Fibroblast of pulmonary artery (primary cell): Measurements from ENCODE around the gene GNG12.
A peak's percentile ranks its signal among the peaks of the same experiment; 100 is the strongest.

Experiments
- DNase-seq: peaks from one replicate; pipeline ENCODE4 v3.0.0-alpha.2; 2010; ENCODE audit warnings: low read depth
- H3K4me3 ChIP-seq: replicated peaks from 2 replicates; pipeline ENCODE4 v1.5.1; 2011; ENCODE audit warnings: low read depth, mild to moderate bottlenecking, control low read depth, low read length, moderate library complexity
- TF ChIP-seq, protein P1 (sequence below): IDR thresholded peaks from 2 replicates; pipeline ENCODE4 v1.5.1; 2011; ENCODE audit warnings: mild to moderate bottlenecking, control low read depth, low read length, inconsistent platforms; ENCODE audit errors: missing control alignments

The GNG12 gene

GRCh38 chr1:67801903-67802302 is 31.4 kb downstream of the GNG12 start:
- no peak overlapping the region for H3K4me3 ChIP-seq
- no peak for DNase-seq
- TF ChIP-seq, protein P1, sequence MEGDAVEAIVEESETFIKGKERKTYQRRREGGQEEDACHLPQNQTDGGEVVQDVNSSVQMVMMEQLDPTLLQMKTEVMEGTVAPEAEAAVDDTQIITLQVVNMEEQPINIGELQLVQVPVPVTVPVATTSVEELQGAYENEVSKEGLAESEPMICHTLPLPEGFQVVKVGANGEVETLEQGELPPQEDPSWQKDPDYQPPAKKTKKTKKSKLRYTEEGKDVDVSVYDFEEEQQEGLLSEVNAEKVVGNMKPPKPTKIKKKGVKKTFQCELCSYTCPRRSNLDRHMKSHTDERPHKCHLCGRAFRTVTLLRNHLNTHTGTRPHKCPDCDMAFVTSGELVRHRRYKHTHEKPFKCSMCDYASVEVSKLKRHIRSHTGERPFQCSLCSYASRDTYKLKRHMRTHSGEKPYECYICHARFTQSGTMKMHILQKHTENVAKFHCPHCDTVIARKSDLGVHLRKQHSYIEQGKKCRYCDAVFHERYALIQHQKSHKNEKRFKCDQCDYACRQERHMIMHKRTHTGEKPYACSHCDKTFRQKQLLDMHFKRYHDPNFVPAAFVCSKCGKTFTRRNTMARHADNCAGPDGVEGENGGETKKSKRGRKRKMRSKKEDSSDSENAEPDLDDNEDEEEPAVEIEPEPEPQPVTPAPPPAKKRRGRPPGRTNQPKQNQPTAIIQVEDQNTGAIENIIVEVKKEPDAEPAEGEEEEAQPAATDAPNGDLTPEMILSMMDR = no peak

DNA sequence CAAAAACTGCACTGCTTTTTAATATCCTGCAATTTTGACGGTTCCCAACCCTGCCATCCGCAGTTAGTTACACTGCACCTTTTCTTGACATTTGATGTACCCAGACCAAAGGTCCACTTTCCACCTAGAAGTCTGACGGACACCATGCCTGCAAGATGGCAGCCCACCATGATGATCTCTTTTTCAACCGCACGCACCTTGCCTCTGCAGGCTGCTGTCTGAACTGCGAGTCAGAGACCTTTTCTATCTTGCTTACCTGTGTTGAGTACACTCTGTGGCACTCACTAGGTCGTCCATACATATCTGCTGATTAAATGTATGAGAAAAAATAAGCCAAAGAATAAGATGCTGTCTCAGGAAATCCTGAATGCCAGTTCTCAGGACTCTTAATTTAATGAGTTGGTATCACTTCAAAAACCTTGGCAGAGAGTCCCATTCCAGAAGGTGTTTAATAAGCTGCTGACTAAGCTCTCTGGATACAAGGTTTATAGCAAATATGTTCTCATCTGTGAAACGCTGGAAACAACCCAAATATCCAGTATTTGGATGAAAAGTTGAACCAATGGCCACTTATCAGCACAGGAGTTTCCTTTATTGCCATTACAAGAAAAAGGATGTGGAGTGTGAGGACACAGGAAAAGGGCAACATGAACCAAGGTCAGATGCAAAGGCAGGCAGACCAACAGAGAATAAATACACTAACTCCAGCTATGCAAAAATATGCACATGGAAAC is 37.9 kb downstream of the GNG12 start:
- TF ChIP-seq, protein P1 = no peak
- DNase-seq = no peak
- no peak overlapping the region for H3K4me3 ChIP-seq

DNA sequence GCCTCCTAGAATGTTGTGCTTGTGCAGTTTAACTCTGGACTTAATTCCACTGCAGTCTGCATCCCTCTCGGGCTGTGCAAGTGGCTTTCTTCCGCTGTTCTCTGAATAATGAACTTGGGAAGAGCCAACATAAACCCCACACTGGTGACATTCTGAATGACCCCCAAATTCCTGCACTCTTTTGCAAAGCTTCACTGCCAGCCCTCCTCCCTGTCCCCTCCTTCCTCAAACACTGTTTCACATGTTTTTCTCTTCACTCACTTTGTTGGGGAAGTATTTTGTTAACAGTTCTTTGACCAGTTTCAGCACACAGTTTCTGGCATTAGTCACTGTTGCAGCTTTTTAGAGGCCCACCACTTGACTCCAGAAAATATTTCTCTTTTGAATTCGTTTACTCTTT is 39.7 kb downstream of the GNG12 start:
- DNase-seq = peak; percentile 63
- TF ChIP-seq, protein P1 = no peak
- no peak overlapping the region for H3K4me3 ChIP-seq

- no peak overlapping the region for H3K4me3 ChIP-seq
- TF ChIP-seq, protein P1 = no peak
- DNase-seq = no peak
Measured at GRCh38 chr1:67792741-67793458, 40.4 kb downstream of the GNG12 start.

GRCh38 chr1:67792103-67792502 is 41.2 kb downstream of the GNG12 start:
- peak; percentile 69 for DNase-seq
- H3K4me3 ChIP-seq = no peak overlapping the region
- TF ChIP-seq, protein P1 = no peak

DNA sequence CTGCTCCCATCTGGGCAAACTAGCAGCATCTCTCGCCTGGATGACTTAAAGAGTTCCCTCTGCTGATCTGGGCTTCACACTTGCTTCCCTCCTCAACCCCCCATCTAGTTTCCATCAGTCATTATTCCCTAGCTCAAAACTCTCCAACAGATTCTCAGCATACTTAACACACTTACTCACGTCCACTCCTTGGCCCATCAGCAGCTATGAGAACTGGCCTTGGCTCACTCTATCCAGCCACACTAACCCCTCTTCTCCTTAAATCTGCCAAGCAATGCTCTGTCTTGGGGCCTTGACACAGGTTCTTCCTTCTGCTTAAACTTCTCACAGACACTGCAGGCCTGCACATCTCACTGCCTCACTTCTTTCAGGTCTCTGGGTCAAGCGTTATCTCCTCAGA is 41.6 kb downstream of the GNG12 start:
- no peak overlapping the region for H3K4me3 ChIP-seq
- DNase-seq = peak; percentile 90
- TF ChIP-seq, protein P1 = no peak
